Stimulated activated CD4-positive, alpha-beta T cell treated with anti-CD3 and anti-CD28 coated beads, Interleukin-12 subunit alpha, Interleukin-12 subunit beta, amount 100 ng/mL, for 48 hours (primary cell): ENCODE data around the gene ADRA2A.

Source experiments
- DNase-seq, 3 donors: peaks; one replicate each; pipeline ENCODE4 v3.0.0-alpha.2; 2020; ENCODE audit warnings: low read depth in 2 of 3, low spot score in 1 of 3

The ADRA2A gene

GRCh38 chr10:111083222-111084095, 6.6 kb downstream of the ADRA2A start:
- DNase-seq, result no peak

- no peak for DNase-seq
These were observed 7.8 kb downstream of the ADRA2A start for GRCh38 chr10:111084366-111085255.

- DNase-seq, result no peak
These were observed 9.0 kb downstream of the ADRA2A start for GRCh38 chr10:111085690-111086353.

GRCh38 chr10:111086574-111086973, 9.7 kb downstream of the ADRA2A start:
- no peak for DNase-seq

GRCh38 chr10:111087331-111087756, 10.5 kb downstream of the ADRA2A start:
- no peak for DNase-seq

GRCh38 chr10:111087968-111088505, 11.2 kb downstream of the ADRA2A start:
- DNase-seq, result no peak

- no peak for DNase-seq
These were observed 12.5 kb downstream of the ADRA2A start for GRCh38 chr10:111089293-111089692.

- DNase-seq, result no peak
These were observed 15.0 kb downstream of the ADRA2A start for GRCh38 chr10:111091833-111092232.

GRCh38 chr10:111093741-111094380, 17.0 kb downstream of the ADRA2A start:
- DNase-seq, result no peak

- no peak for DNase-seq
These were observed 22.0 kb downstream of the ADRA2A start for GRCh38 chr10:111098679-111099437.

GRCh38 chr10:111100198-111100597, 23.4 kb downstream of the ADRA2A start:
- no peak for DNase-seq

- no peak for DNase-seq
These were observed 25.0 kb downstream of the ADRA2A start for GRCh38 chr10:111101796-111102195.

- no peak for DNase-seq
These were observed 25.6 kb downstream of the ADRA2A start for GRCh38 chr10:111102359-111102837.

GRCh38 chr10:111103196-111103840, 26.5 kb downstream of the ADRA2A start:
- DNase-seq, result no peak

GRCh38 chr10:111104811-111105210, 28.0 kb downstream of the ADRA2A start:
- no peak for DNase-seq

GRCh38 chr10:111106081-111106480, 29.3 kb downstream of the ADRA2A start:
- DNase-seq, result no peak

GRCh38 chr10:111107023-111107422, 30.2 kb downstream of the ADRA2A start:
- no peak for DNase-seq

- no peak for DNase-seq
These were observed 31.0 kb downstream of the ADRA2A start for GRCh38 chr10:111107846-111108245.

- DNase-seq, result no peak
These were observed 31.6 kb downstream of the ADRA2A start for GRCh38 chr10:111108441-111108840.
